ENCODE data around the gene CCDC92.
A peak's percentile ranks its signal among the peaks of the same experiment; 100 is the strongest.

CCDC92 gene

GRCh38 chr12:123908884-123909725 lies 63.5 kb downstream of the CCDC92 start:
- no peak for DNase-seq

GRCh38 chr12:123907726-123908476 lies 64.7 kb downstream of the CCDC92 start:
- no peak for DNase-seq

GRCh38 chr12:123906711-123907420 lies 65.8 kb downstream of the CCDC92 start:
- no peak for DNase-seq

GRCh38 chr12:123905319-123905925 lies 67.2 kb downstream of the CCDC92 start:
- peak in 4 of 5 donors; percentile 46 to 57 (median 56) for DNase-seq

GRCh38 chr12:123903301-123904065 lies 69.1 kb downstream of the CCDC92 start:
- no peak for DNase-seq

- DNase-seq = no peak
Measured at GRCh38 chr12:123902821-123903220, 69.8 kb downstream of the CCDC92 start.

GRCh38 chr12:123900871-123901376 lies 71.7 kb downstream of the CCDC92 start:
- no peak for DNase-seq

- no peak for DNase-seq
Measured at GRCh38 chr12:123899368-123899767, 73.3 kb downstream of the CCDC92 start.

- DNase-seq = no peak
Measured at GRCh38 chr12:123898673-123899072, 74.0 kb downstream of the CCDC92 start.

GRCh38 chr12:123897221-123897620 lies 75.4 kb downstream of the CCDC92 start:
- no peak for DNase-seq

GRCh38 chr12:123896767-123897166 lies 75.9 kb downstream of the CCDC92 start:
- DNase-seq = no peak

- no peak for DNase-seq
Measured at GRCh38 chr12:123895451-123895850, 77.2 kb downstream of the CCDC92 start.

GRCh38 chr12:123894823-123895345 lies 77.7 kb downstream of the CCDC92 start:
- DNase-seq = no peak

GRCh38 chr12:123893276-123893675 lies 79.4 kb downstream of the CCDC92 start:
- DNase-seq = no peak

GRCh38 chr12:123892853-123893252 lies 79.8 kb downstream of the CCDC92 start:
- no peak for DNase-seq

- DNase-seq = no peak
Measured at GRCh38 chr12:123892180-123892559, 80.5 kb downstream of the CCDC92 start.

GRCh38 chr12:123891516-123892179 lies 81.0 kb downstream of the CCDC92 start:
- DNase-seq = no peak

- DNase-seq = no peak
Measured at GRCh38 chr12:123891011-123891410, 81.6 kb downstream of the CCDC92 start.

- no peak for DNase-seq
Measured at GRCh38 chr12:123890536-123890902, 82.1 kb downstream of the CCDC92 start.

- no peak for DNase-seq
Measured at GRCh38 chr12:123889848-123890535, 82.6 kb downstream of the CCDC92 start.

GRCh38 chr12:123888989-123889388 lies 83.6 kb downstream of the CCDC92 start:
- no peak for DNase-seq
